GM23338 (cell line): Measurements from ENCODE around the gene PTGS1. TPM values are rescaled to one million over a fixed set of nuclear protein-coding genes. Genes with fewer than 3 reads are reported as not detected.

Experiments used
- ATAC-seq: fragments of 200-7000 bp; cut with Tn5 transposase; 3 replicates; pipeline ENCODE4 v1.9.1; 2020
- DNase-seq: peaks from one replicate; pipeline ENCODE4 v3.0.0-alpha.2; 2015; ENCODE audit warnings: low spot score
- H2AFZ ChIP-seq: fragments of 200-600 bp; sonication (generic); 2 replicates; pipeline ENCODE4 v1.8.0; 2016; ENCODE audit warnings: antibody characterized with exemption, mild to moderate bottlenecking, moderate library complexity
- H3F3A ChIP-seq: fragments of 200-600 bp; sonication (generic); replicated peaks from 2 replicates; pipeline ENCODE4 v1.8.0; 2017; ENCODE audit warnings: antibody characterized with exemption, mixed run types, low read depth
- H3K27ac ChIP-seq: fragments of 200-600 bp; sonication (generic); 2 replicates; pipeline ENCODE4 v1.6.1; 2016; ENCODE audit warnings: low read depth
- H3K27me3 ChIP-seq: fragments of 200-600 bp; sonication (generic); 2 replicates; pipeline ENCODE4 v1.8.0; 2016; ENCODE audit warnings: mild to moderate bottlenecking, mixed run types, moderate library complexity; ENCODE audit not compliant: insufficient read depth
- H3K36me3 ChIP-seq: fragments of 200-600 bp; sonication (generic); 2 replicates; pipeline ENCODE4 v1.8.0; 2016; ENCODE audit warnings: mild to moderate bottlenecking; ENCODE audit not compliant: insufficient read depth
- H3K4me1 ChIP-seq: fragments of 200-600 bp; sonication (generic); 2 replicates; pipeline ENCODE4 v1.8.0; 2016; ENCODE audit warnings: mild to moderate bottlenecking, moderate library complexity; ENCODE audit not compliant: insufficient read depth
- H3K4me2 ChIP-seq: fragments of 200-600 bp; sonication (generic); 2 replicates; pipeline ENCODE4 v1.7.1; 2017; ENCODE audit warnings: mixed run types
- H3K4me3 ChIP-seq: fragments of 200-600 bp; sonication (generic); 2 replicates; pipeline ENCODE4 v1.6.1; 2016; ENCODE audit warnings: mixed run types
- H3K79me2 ChIP-seq: fragments of 200-600 bp; sonication (generic); replicated peaks from 2 replicates; pipeline ENCODE4 v1.8.0; 2017; ENCODE audit warnings: mild to moderate bottlenecking; ENCODE audit not compliant: insufficient read depth
- H3K9me2 ChIP-seq: fragments of 200-600 bp; sonication (generic); 2 replicates; pipeline ENCODE4 v1.8.0; 2017; ENCODE audit not compliant: insufficient read depth
- H4K20me1 ChIP-seq: fragments of 200-600 bp; sonication (generic); replicated peaks from 2 replicates; pipeline ENCODE4 v1.8.0; 2017; ENCODE audit warnings: mild to moderate bottlenecking; ENCODE audit not compliant: insufficient read depth
- H3K27ac Mint-ChIP-seq: 2 replicates; pipeline ENCODE4 v1.8.0; 2020; ENCODE audit warnings: inconsistent platforms, mild to moderate bottlenecking, moderate library complexity, mixed read lengths
- H3K27me3 Mint-ChIP-seq: 3 replicates; pipeline ENCODE4 v1.8.0; 2022; ENCODE audit warnings: low read depth, mild to moderate bottlenecking, moderate library complexity, mixed read lengths, inconsistent platforms; ENCODE audit not compliant: insufficient read depth, poor library complexity
- H3K36me3 Mint-ChIP-seq: 3 replicates; pipeline ENCODE4 v1.8.0; 2021; ENCODE audit warnings: low read depth, mild to moderate bottlenecking, inconsistent platforms, moderate library complexity, mixed read lengths
- H3K4me1 Mint-ChIP-seq: 3 replicates; pipeline ENCODE4 v1.8.0; 2020; ENCODE audit warnings: mild to moderate bottlenecking, inconsistent platforms, mixed read lengths
- H3K4me3 Mint-ChIP-seq: 3 replicates; pipeline ENCODE4 v1.8.0; 2021; ENCODE audit warnings: moderate library complexity, mild to moderate bottlenecking, inconsistent platforms, mixed read lengths
- H3K9me3 Mint-ChIP-seq: 3 replicates; pipeline ENCODE4 v1.8.0; 2020; ENCODE audit warnings: moderate library complexity, mild to moderate bottlenecking, inconsistent platforms, mixed read lengths
- CREB1 ChIP-seq: fragments of 250-450 bp; sonication (Bioruptor Pico); IDR thresholded peaks from 2 replicates; pipeline ENCODE4 v1.5.0; 2020; ENCODE audit warnings: low read depth, mild to moderate bottlenecking, moderate library complexity
- EZH2 ChIP-seq: fragments of 200-600 bp; sonication (generic); IDR thresholded peaks from one replicate; pipeline ENCODE4 v1.8.0; 2017; ENCODE audit warnings: antibody characterized with exemption, mild to moderate bottlenecking, low read depth; ENCODE audit not compliant: unreplicated experiment
- JUNB ChIP-seq: IDR thresholded peaks from one replicate; pipeline ENCODE4 v1.6.1; 2016; ENCODE audit warnings: antibody characterized with exemption; ENCODE audit not compliant: unreplicated experiment
- NANOG ChIP-seq: IDR thresholded peaks from 2 replicates; pipeline ENCODE4 v1.6.1; 2016; ENCODE audit warnings: antibody characterized with exemption, borderline replicate concordance
- POLR2AphosphoS5 ChIP-seq: IDR thresholded peaks from 2 replicates; pipeline ENCODE4 v1.6.1; 2016; ENCODE audit warnings: antibody characterized with exemption, low read depth
- ZNF331 ChIP-seq: fragments of 250-450 bp; sonication (Bioruptor Pico); IDR thresholded peaks from 2 replicates; pipeline ENCODE4 v1.5.0; 2020; ENCODE audit warnings: low read depth, mild to moderate bottlenecking, moderate library complexity
- polyA plus RNA-seq: library from polyadenylated mRNA; unstranded; fragments of >200 nt; fragmentation: Nextera tagmentation; extraction: Ambion mirVana; gene quantifications from 2 replicates; pipeline ENCODE4 v1.2.1, GENCODE V29; 2016
- total RNA-seq: library from RNA; depleted of rRNA; stranded (reverse); fragments of >200 nt; shearing (Covaris generic); gene quantifications from 2 replicates; pipeline ENCODE4 v1.2.3, GENCODE V29; 2014
- TF ChIP-seq, protein P1 (sequence below): IDR thresholded peaks from 2 replicates; pipeline ENCODE4 v1.6.1; 2016; ENCODE audit warnings: antibody characterized with exemption
- TF ChIP-seq, protein P2 (sequence below): fragments of 250-450 bp; sonication (Bioruptor Pico); IDR thresholded peaks from 2 replicates; pipeline ENCODE4 v1.5.0; 2020; ENCODE audit warnings: mild to moderate bottlenecking, moderate library complexity
- TF ChIP-seq, protein P3 (sequence below), 2 experiments: fragments of 200-600 bp in 1 of 2; sonication (generic) in 1 of 2; conservative IDR thresholded peaks; 2 replicates each; pipeline versions ENCODE4 v1.5.1 to v1.6.1; 2016 to 2017; ENCODE audit warnings: antibody characterized with exemption in 2 of 2, low read depth in 2 of 2, mild to moderate bottlenecking in 2 of 2, moderate library complexity in 1 of 2
- TF ChIP-seq, protein P4 (sequence below): IDR thresholded peaks from one replicate; pipeline ENCODE4 v1.6.1; 2018; ENCODE audit warnings: antibody characterized with exemption; ENCODE audit not compliant: unreplicated experiment

The PTGS1 gene
- total and polyA plus RNA-seq, 2 experiments from 2014 or later: 0.48 to 1.3 TPM

DNA sequence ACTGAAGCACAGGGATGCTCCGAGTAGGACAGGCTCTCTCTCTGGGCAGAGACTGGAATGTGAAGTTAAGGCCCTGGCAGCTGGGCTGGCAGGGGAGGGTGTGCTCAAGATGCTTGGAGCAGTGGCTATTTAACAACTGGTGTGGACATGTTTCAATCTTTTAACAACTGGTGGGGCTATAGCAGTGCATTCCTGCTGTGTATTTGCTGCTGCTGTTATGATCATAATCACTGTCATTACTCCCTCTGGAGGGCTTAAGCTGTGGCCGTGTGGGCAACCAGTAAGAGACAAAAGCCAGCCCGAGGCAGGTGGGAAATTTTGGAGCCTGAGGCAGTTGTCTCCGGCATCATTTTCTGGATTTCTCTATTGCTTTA, 33.3 kb upstream of the PTGS1 start (continued):
- TF ChIP-seq, protein P1, sequence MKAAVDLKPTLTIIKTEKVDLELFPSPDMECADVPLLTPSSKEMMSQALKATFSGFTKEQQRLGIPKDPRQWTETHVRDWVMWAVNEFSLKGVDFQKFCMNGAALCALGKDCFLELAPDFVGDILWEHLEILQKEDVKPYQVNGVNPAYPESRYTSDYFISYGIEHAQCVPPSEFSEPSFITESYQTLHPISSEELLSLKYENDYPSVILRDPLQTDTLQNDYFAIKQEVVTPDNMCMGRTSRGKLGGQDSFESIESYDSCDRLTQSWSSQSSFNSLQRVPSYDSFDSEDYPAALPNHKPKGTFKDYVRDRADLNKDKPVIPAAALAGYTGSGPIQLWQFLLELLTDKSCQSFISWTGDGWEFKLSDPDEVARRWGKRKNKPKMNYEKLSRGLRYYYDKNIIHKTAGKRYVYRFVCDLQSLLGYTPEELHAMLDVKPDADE: no peak
- TF ChIP-seq ZNF331 (CRISPR knock-in tag) (no peak), EZH2 (no peak)
- TF ChIP-seq, protein P2, sequence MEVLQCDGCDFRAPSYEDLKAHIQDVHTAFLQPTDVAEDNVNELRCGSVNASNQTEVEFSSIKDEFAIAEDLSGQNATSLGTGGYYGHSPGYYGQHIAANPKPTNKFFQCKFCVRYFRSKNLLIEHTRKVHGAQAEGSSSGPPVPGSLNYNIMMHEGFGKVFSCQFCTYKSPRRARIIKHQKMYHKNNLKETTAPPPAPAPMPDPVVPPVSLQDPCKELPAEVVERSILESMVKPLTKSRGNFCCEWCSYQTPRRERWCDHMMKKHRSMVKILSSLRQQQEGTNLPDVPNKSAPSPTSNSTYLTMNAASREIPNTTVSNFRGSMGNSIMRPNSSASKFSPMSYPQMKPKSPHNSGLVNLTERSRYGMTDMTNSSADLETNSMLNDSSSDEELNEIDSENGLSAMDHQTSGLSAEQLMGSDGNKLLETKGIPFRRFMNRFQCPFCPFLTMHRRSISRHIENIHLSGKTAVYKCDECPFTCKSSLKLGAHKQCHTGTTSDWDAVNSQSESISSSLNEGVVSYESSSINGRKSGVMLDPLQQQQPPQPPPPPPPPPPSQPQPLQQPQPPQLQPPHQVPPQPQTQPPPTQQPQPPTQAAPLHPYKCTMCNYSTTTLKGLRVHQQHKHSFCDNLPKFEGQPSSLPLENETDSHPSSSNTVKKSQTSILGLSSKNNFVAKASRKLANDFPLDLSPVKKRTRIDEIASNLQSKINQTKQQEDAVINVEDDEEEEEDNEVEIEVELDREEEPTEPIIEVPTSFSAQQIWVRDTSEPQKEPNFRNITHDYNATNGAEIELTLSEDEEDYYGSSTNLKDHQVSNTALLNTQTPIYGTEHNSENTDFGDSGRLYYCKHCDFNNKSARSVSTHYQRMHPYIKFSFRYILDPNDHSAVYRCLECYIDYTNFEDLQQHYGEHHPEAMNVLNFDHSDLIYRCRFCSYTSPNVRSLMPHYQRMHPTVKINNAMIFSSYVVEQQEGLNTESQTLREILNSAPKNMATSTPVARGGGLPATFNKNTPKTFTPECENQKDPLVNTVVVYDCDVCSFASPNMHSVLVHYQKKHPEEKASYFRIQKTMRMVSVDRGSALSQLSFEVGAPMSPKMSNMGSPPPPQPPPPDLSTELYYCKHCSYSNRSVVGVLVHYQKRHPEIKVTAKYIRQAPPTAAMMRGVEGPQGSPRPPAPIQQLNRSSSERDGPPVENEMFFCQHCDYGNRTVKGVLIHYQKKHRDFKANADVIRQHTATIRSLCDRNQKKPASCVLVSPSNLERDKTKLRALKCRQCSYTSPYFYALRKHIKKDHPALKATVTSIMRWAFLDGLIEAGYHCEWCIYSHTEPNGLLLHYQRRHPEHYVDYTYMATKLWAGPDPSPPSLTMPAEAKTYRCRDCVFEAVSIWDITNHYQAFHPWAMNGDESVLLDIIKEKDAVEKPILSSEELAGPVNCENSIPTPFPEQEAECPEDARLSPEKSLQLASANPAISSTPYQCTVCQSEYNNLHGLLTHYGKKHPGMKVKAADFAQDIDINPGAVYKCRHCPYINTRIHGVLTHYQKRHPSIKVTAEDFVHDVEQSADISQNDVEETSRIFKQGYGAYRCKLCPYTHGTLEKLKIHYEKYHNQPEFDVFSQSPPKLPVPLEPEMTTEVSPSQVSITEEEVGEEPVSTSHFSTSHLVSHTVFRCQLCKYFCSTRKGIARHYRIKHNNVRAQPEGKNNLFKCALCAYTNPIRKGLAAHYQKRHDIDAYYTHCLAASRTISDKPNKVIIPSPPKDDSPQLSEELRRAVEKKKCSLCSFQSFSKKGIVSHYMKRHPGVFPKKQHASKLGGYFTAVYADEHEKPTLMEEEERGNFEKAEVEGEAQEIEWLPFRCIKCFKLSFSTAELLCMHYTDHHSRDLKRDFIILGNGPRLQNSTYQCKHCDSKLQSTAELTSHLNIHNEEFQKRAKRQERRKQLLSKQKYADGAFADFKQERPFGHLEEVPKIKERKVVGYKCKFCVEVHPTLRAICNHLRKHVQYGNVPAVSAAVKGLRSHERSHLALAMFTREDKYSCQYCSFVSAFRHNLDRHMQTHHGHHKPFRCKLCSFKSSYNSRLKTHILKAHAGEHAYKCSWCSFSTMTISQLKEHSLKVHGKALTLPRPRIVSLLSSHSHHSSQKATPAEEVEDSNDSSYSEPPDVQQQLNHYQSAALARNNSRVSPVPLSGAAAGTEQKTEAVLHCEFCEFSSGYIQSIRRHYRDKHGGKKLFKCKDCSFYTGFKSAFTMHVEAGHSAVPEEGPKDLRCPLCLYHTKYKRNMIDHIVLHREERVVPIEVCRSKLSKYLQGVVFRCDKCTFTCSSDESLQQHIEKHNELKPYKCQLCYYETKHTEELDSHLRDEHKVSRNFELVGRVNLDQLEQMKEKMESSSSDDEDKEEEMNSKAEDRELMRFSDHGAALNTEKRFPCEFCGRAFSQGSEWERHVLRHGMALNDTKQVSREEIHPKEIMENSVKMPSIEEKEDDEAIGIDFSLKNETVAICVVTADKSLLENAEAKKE (CRISPR knock-in tag): no peak

DNA sequence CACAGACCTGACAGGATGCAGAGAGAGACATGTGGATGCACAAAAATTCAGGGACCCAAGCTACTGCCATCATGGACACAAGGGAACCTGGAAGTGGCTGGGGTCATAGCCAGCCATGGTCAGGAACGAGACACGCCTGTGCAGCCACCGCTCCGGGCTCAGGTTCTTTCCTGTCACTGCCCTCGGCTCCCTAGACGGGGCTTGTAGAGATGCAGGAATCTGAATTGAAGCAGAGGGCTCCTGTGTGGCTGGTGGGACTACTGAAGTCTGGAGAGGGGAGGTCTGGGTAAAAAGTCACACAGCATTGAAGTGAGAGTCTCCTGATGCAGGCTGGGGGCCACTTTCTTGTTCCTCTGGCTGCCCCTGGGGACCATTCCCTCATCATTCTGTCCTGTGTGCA, 32.3 kb upstream of the PTGS1 start:
- Histone ChIP-seq H3K4me3 (no peak overlapping the region), H2AFZ (0 out of 2 replicates have a peak overlapping the region, but pooled peaks have one; percentile 19), H3K9me2 (no peaks in the 10 kb centered on the region), H3K4me2 (no peak overlapping the region), H3F3A (0 out of 2 replicates have a peak, but pooled peaks cover 4% of the 10 kb centered on the region), H3K79me2 (no peaks in the 10 kb centered on the region), H3K4me1 (peaks cover 61% of the 10 kb centered on the region), H3K27ac (no peak overlapping the region), H4K20me1 (no peaks in the 10 kb centered on the region; the same call in 1 of the 2 replicates), H3K36me3 (no peaks in the 10 kb centered on the region), H3K27me3 (no peaks in the 10 kb centered on the region)
- Mint-ChIP-seq H3K36me3 (no peaks in the 10 kb centered on the region), H3K4me1 (peaks cover 74% of the 10 kb centered on the region), H3K27me3 (peaks cover 24% of the 10 kb centered on the region), H3K4me3 (no peak overlapping the region), H3K27ac (no peak overlapping the region), H3K9me3 (no peaks in the 10 kb centered on the region)
- DNase-seq (no peak), ATAC-seq (no peak)
- TF ChIP-seq CREB1: no peak
- TF ChIP-seq NANOG: no peak
- no peak for TF ChIP-seq JUNB
- TF ChIP-seq ZNF331 (CRISPR knock-in tag): no peak
- TF ChIP-seq, protein P3, sequence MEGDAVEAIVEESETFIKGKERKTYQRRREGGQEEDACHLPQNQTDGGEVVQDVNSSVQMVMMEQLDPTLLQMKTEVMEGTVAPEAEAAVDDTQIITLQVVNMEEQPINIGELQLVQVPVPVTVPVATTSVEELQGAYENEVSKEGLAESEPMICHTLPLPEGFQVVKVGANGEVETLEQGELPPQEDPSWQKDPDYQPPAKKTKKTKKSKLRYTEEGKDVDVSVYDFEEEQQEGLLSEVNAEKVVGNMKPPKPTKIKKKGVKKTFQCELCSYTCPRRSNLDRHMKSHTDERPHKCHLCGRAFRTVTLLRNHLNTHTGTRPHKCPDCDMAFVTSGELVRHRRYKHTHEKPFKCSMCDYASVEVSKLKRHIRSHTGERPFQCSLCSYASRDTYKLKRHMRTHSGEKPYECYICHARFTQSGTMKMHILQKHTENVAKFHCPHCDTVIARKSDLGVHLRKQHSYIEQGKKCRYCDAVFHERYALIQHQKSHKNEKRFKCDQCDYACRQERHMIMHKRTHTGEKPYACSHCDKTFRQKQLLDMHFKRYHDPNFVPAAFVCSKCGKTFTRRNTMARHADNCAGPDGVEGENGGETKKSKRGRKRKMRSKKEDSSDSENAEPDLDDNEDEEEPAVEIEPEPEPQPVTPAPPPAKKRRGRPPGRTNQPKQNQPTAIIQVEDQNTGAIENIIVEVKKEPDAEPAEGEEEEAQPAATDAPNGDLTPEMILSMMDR (conservative IDR thresholded peaks at IDR 0.05; ENCODE audit: low read depth in 2 of 2): no peak
- TF ChIP-seq, protein P1: no peak
- no peak for TF ChIP-seq EZH2
- TF ChIP-seq, protein P4, sequence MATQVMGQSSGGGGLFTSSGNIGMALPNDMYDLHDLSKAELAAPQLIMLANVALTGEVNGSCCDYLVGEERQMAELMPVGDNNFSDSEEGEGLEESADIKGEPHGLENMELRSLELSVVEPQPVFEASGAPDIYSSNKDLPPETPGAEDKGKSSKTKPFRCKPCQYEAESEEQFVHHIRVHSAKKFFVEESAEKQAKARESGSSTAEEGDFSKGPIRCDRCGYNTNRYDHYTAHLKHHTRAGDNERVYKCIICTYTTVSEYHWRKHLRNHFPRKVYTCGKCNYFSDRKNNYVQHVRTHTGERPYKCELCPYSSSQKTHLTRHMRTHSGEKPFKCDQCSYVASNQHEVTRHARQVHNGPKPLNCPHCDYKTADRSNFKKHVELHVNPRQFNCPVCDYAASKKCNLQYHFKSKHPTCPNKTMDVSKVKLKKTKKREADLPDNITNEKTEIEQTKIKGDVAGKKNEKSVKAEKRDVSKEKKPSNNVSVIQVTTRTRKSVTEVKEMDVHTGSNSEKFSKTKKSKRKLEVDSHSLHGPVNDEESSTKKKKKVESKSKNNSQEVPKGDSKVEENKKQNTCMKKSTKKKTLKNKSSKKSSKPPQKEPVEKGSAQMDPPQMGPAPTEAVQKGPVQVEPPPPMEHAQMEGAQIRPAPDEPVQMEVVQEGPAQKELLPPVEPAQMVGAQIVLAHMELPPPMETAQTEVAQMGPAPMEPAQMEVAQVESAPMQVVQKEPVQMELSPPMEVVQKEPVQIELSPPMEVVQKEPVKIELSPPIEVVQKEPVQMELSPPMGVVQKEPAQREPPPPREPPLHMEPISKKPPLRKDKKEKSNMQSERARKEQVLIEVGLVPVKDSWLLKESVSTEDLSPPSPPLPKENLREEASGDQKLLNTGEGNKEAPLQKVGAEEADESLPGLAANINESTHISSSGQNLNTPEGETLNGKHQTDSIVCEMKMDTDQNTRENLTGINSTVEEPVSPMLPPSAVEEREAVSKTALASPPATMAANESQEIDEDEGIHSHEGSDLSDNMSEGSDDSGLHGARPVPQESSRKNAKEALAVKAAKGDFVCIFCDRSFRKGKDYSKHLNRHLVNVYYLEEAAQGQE: no peak
- TF ChIP-seq POLR2AphosphoS5: no peak
